GM19193 (cell line): ENCODE measurements around the gene SRGAP1.

Source experiments
- POLR2A ChIP-seq: IDR thresholded peaks from 4 replicates; pipeline ENCODE4 v1.6.1; 2011; ENCODE audit not compliant: insufficient read depth, insufficient read length; ENCODE audit errors: extremely low read depth

SRGAP1 gene

GRCh38 chr12:63823040-63823439 is 21.5 kb upstream of the SRGAP1 start:
- no peak for TF ChIP-seq POLR2A

- TF ChIP-seq POLR2A: no peak
Measured at GRCh38 chr12:63826006-63826585, 18.4 kb upstream of the SRGAP1 start.

DNA sequence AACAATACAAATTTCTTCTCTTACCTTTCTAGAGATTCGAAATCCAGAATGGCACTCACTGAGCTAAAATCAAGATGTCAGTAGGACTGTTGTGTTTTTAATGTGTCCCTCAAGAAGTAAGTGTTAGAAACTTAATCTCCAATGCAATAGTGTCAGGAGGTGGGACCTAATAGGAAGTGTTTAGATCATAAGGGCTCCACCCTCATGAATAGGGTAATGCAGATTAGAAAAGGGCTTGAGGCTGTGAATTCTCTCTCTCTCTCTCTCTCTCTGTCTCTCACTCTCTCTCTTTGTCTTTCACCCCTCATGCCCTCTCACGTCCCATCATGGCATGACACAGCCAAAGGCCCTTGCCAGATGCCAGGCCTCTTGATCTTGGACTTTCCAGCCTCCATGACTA is 15.6 kb upstream of the SRGAP1 start:
- no peak for TF ChIP-seq POLR2A

DNA sequence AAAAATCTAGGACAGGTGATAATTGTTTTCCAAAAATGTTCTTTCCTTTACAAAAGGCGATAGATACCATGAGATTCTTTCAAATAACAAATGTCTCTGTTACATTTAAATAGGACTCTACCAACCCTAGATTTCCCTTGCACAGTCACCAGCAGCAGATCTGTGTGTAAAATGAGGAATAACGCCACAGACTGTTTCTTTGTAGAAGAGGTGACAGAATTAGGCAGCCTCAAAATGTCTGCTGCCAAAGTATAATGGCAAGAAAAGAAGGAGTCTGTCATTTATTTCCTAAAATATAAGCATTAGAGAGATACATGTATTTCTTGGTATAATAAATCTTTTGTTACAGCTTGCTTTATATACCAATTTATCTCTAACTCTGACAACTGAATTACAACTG is 8.5 kb upstream of the SRGAP1 start:
- TF ChIP-seq POLR2A: no peak

- no peak for TF ChIP-seq POLR2A
Measured at GRCh38 chr12:63836936-63837335, 7.6 kb upstream of the SRGAP1 start.

DNA sequence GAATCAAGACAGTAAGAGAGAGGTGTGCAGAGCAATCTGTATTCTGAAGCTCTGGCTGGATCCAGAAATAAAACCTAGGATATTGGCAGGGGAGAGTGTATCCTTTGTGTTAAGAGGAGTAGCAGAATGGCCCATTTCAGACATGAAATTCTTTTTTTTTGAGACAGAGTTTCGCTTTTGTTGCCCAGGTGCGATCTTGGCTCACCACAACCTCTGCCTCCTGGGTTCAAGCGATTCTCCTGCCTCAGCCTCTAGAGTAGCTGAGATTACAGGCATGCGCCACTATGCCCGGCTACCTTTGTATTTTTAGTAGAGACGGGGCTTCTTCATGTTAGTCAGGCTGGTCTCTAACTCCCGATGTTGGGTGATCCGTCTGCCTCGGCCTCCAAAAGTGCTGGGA is 6.1 kb upstream of the SRGAP1 start:
- TF ChIP-seq POLR2A: no peak

- no peak for TF ChIP-seq POLR2A
Measured at GRCh38 chr12:63841011-63841410, 3.5 kb upstream of the SRGAP1 start.

GRCh38 chr12:63841571-63841970 is 2.9 kb upstream of the SRGAP1 start:
- no peak for TF ChIP-seq POLR2A

- no peak for TF ChIP-seq POLR2A
Measured at GRCh38 chr12:63843254-63843720, 1.2 kb upstream of the SRGAP1 start.

DNA sequence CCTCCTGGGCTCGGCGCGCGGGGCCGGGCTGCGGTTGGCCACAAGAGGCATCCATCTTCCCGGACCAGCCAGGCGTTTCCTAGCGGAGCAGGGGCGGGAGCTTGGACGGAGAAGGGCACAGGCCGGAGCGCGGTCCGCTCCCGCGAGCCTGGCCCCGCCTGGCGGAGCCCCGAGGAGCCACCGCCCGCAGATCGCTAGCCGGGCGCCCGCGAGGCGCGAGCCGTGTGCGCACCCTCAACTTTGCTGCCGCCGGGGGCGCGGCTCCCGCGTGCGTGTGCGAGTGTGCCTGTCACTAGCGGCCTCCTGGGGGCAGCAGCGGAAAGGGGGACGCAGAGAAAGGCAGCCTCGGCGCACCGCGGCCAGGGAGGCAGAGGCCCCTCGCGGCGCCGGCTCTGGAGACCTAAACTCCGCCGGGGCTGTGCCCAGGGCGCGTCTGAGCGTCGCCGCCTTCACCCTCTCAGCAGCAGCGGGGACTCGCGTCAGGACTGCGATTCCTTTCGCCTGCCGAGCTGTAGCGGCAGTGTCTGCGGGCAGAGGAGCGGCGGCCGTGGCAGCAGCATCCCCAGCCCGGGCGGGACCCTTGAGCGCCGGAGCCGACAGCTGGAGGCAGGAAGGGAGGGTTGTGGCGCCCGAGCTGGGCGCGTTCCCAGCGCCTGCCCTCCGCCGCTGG is 644 bp upstream of the SRGAP1 start:
- no peak for TF ChIP-seq POLR2A

DNA sequence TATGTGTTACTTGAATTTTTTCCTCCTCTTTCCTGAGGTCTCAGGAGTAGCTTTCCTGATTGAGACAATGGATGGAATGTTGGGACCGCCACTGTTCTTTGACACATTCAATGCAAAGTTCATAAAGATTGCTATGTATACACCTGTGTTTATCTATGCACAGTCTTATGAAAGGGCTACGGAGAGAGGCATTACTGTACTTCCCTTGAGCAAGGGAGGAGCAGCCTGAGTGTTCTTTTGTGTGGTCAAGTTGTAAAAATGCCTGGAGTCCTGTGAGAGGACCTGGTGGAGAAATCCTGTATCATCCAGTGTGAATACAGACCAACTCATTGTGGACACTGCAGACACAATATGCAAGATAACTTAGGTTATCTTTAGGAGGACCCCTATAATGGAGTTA is 1.2 kb downstream of the SRGAP1 start:
- no peak for TF ChIP-seq POLR2A

GRCh38 chr12:63846238-63846967 is 1.9 kb downstream of the SRGAP1 start:
- no peak for TF ChIP-seq POLR2A

DNA sequence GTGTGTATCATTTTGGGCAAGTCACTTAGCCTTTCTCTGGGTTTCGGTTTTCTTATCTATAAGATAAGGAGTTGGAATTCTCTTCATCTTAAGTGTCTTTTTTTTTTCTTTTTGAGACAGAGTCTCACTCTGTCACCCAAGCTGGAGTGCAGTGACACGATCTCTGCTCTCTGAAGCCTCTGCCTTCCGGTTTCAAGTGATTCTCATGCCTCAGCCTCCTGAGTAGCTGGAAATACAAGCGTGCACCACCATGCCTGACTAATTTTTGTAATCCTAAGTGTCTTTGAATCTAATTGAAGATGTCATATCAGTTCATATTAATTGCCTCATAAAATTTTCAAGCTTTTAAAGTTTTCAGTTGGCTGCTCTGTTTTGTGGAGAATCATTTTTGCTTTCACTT is 4.0 kb downstream of the SRGAP1 start:
- no peak for TF ChIP-seq POLR2A

GRCh38 chr12:63849106-63849620 is 4.7 kb downstream of the SRGAP1 start:
- TF ChIP-seq POLR2A: no peak

DNA sequence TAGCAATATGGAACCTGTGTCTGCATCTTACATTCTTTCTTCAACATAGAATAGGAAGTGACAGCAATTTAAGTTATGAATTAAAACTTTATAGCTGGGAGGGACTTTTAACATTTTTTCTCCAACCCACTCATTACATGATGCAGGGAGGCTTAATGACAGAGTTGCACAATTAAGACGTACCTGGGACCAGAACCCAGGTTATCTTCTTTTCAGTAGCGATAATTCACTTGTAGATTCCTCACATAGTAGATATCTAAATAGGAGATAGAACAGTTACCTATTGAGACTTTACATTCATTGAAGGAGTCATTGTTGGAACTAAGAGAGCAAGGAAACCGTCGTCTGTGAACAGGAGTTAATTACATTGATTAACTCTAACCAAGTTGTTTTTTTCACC is 5.1 kb downstream of the SRGAP1 start:
- TF ChIP-seq POLR2A: no peak

DNA sequence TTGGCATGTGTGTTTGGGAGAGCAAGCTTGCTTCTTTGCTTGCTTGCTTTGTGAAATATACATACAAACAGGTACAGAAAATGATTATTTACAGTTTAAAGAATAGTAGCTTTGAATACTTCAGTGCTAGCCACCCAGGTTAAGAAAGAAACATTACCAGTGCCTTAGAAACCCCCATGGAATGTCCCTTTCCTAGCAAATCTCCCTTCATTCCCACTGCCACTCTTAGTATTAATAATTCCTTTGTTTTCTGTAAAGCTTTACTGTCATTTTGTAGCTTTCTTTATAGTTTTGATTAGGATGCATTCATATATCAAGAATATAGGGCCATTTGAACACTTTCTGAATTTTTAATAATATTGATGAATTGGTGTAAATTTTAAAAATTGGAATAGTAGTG is 9.5 kb downstream of the SRGAP1 start:
- TF ChIP-seq POLR2A: no peak

DNA sequence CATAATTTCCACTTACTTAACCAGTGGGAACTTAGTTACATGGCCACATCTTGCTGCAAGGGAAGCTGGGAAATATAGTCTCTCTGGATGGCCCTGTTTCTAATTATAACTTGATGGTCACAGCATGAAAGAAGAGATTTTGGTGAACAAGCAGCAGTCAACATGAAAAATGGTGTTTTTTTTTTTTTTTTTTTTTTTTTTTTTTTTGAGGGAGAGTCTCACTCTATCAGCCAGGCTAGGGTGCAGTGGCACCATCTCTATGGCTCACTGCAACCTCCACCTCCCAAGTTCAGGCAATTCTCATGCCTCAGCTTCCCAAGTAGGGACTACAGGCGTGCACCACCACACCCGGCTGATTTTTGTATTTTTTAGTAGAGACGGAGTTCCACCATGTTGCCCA is 10.8 kb downstream of the SRGAP1 start:
- no peak for TF ChIP-seq POLR2A
